HG03060 (cell line): ENCODE results near the gene MED15.

Experiments
- ATAC-seq: cut with Tn5 transposase; IDR thresholded peaks from one replicate; pipeline ENCODE4 v1.9.1; 2021; ENCODE audit warnings: low read depth, moderate number of reproducible peaks; ENCODE audit not compliant: unreplicated experiment

MED15 gene

DNA sequence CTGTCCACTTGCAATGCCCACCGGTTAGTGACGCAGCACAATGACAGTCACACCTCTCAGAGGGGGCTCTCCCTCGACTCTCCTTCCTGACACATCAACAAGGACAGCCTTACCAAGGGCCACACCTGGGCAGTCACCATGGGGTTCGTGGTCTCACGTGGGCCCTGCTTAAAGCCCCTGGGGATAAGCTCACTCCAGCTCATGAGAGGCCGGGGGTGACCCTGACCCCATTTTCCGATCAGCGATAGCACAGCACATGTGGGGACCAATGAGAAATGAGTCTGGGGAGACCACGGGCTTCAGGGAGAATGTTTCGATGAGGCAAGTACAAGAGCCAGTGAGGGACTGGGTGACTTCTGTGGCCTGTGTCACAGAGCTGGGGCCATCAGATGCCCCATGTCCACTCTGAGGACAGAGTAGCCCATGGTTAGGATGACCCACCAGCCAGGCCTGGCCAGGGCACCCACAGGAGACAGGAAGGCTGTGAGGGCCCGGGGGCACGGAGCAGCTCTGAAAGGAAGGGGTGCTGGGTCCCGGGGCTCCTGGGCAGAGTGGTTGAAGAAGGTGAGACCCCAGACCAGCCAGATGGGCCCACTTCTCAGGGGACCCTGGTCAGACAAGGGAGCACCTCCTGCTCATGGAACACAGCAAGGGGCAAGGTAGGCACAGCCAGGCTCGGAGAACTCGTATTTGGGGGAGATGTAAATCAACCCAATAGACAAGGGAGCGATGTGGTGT, 128.8 kb downstream of the MED15 start:
- ATAC-seq, result no peak

DNA sequence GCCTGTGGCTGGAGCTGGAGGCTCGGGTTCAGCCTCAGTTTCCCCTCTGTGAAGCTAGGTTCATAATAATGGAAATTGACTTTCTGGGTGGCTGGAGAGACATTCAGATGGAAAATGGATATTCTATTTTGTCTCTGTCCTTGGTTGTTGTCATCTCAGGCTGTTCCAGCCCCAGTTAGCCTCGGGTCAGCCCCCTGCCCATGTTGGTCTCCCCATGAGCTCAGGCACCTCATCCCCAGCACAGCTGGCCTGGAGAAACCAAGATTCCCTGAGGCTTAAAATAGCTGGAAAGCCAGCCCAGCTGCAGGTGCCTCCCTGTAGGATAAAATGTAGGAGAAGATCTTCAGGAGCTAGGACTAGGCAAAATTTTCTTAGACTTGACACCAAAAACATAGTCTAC, 129.5 kb downstream of the MED15 start:
- ATAC-seq, result no peak
